Stimulated activated CD8-positive, alpha-beta memory T cell treated with anti-CD3 and anti-CD28 coated beads, Interleukin-7, amount 100 ng/mL, for 1 hour (primary cell): Measurements from ENCODE around the gene NAALADL2.

Experiments used
- DNase-seq, 2 donors: peaks; one replicate each; pipeline ENCODE4 v3.0.0-alpha.2; 2020; ENCODE audit warnings: low read depth in 2 of 2

NAALADL2 gene

GRCh38 chr3:174859114-174859735 lies at the start of gene NAALADL2:
NAALADL2 (plus strand) TSS chr3:174859334.
- DNase-seq = no peak

GRCh38 chr3:174810254-174810653 lies 48.9 kb upstream of the NAALADL2 start:
- DNase-seq = no peak

GRCh38 chr3:174812172-174812862 lies 46.8 kb upstream of the NAALADL2 start:
- no peak for DNase-seq

GRCh38 chr3:174815750-174816149 lies 43.4 kb upstream of the NAALADL2 start:
- no peak for DNase-seq

GRCh38 chr3:174820885-174821284 lies 38.2 kb upstream of the NAALADL2 start:
- no peak for DNase-seq

GRCh38 chr3:174821477-174821876 lies 37.7 kb upstream of the NAALADL2 start:
- no peak for DNase-seq

- no peak for DNase-seq
Measured at GRCh38 chr3:174822320-174822719, 36.8 kb upstream of the NAALADL2 start.

GRCh38 chr3:174826069-174826468 lies 33.1 kb upstream of the NAALADL2 start:
- no peak for DNase-seq

GRCh38 chr3:174844746-174845145 lies 14.4 kb upstream of the NAALADL2 start:
- no peak for DNase-seq

GRCh38 chr3:174846055-174846454 lies 13.1 kb upstream of the NAALADL2 start:
- DNase-seq = no peak

- no peak for DNase-seq
Measured at GRCh38 chr3:174854987-174855386, 4.1 kb upstream of the NAALADL2 start.

- no peak for DNase-seq
Measured at GRCh38 chr3:174857301-174857700, 1.8 kb upstream of the NAALADL2 start.

- no peak for DNase-seq
Measured at GRCh38 chr3:174858353-174858752, 781 bp upstream of the NAALADL2 start.

GRCh38 chr3:174859756-174860155 lies 622 bp downstream of the NAALADL2 start:
- DNase-seq = no peak

GRCh38 chr3:174862101-174862500 lies 3.0 kb downstream of the NAALADL2 start:
- DNase-seq = no peak

GRCh38 chr3:174862666-174863065 lies 3.5 kb downstream of the NAALADL2 start:
- DNase-seq = no peak

GRCh38 chr3:174863488-174863887 lies 4.4 kb downstream of the NAALADL2 start:
- no peak for DNase-seq

- no peak for DNase-seq
Measured at GRCh38 chr3:174869448-174869847, 10.3 kb downstream of the NAALADL2 start.

- DNase-seq = no peak
Measured at GRCh38 chr3:174873832-174874657, 14.9 kb downstream of the NAALADL2 start.

- no peak for DNase-seq
Measured at GRCh38 chr3:174882789-174883188, 23.7 kb downstream of the NAALADL2 start.

- DNase-seq = no peak
Measured at GRCh38 chr3:174883881-174884675, 24.9 kb downstream of the NAALADL2 start.
